ENCODE results near the gene PPARG.
"Not testable (repeated sequence)": the region's sequence is repeated elsewhere in the genome, so short reads cannot be mapped to it uniquely, and the experiment has no call there.

PPARG gene

GRCh38 chr3:12288182-12289129, at the start of gene PPARG:
PPARG (plus strand) TSS chr3:12289070; CDS start chr3:12379712, 90,642 bp downstream.
- DNase-seq: no peak

DNA sequence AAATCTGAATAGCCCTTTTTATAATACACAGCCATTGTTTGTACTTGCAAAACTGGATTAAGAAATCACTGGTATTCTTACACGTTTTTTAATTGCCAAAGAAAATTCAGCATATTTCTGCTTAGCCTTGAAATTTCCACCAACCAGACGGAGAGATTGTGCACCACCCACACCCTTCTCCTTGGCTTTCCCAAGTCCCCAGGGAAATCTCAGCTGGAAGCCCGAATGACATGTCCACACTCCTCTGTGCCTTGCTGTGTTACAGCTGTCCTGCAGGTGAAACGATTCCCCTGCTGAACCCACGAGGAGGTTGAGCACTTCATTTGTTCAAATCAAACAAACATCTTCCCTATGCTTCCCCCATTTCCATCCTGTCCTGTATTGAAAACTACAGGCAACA, 49.6 kb upstream of the PPARG start:
- no peak for DNase-seq

DNA sequence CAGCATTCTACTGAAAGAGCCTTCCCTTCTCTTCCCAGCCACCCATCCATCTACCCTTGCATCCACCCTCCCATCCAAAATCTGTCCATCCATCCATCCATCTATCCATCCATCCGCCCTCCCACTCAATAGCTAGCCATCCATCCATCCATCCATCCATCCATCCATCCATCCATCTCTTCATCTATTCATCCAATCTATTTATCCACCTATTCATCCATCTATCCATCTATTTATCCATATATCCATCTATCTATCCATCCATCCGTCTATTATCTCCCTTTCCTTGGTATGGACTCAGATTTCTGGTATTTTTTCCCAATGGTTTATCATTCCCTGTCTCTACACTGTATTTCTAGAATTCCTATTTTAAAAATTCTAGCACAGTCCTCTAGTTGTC, 46.1 kb upstream of the PPARG start:
- no peak for DNase-seq

DNA sequence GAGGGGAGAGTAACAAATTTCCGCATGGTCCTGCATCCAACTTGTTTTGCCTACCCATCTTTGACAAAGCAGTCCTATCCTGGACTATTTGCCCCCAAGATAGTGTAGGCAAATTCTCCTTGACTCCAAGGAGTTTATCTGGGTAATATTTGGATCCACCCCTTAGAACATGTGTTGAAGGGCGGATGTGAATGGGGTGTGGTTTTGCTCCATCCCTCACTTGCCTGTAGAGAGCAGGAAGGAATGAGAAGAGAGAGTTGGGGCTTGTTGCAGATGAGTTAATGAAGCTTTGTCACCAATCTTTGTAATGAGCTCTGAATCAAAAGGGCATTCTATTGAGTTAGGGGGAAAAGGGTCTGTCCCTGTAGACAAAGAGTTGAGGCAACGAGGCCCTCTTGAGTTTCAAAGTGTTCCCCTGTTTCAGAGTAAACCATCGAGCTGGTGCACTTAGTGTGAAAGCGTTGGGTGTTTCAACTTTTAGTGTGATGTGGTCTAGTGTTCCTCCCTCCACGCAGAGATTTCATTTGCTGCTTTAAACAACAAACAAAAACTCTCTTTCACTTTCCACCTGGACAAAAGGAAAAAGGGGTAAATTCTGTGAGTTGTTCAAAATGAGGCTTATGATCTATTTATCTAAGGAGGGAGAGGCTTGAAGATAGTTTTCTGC, 42.2 kb upstream of the PPARG start:
- DNase-seq: no peak

DNA sequence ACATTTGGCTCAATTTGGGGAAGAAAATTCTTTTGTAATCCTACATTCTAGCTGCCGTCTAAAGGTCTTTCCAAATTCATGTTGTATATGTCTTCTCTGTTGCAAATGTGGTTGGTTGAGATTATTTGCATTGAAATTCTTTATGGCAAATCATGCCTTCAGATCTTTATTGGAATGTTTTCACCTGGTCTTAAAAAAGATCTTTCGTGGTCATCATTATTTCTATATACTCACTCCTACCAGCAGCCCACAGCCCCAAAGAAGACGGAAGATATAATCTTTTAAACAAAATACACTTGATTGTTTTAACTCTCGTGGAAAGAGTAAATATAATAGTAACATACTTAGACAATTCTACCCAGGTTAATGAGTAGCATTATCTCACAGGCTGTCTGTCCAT, 41.5 kb upstream of the PPARG start:
- no peak for DNase-seq

DNA sequence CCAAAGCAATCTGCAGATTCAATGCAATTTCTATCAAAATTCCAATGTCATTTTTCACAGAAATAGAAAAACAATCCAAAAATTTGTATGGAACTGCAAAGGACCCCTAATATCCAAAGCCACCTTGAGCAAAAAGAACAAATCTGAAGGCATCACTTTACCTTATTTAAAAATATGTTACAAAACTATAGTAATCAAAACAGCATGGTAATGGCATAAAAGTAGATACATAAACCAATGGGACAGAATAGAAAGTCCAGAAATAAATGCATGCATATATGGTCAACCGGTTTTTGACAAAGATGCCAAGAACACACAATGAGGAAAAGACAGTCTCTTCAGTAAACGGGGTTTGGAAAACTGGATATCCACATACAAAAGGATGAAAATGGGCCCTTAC, 39.4 kb upstream of the PPARG start:
- no peak for DNase-seq

DNA sequence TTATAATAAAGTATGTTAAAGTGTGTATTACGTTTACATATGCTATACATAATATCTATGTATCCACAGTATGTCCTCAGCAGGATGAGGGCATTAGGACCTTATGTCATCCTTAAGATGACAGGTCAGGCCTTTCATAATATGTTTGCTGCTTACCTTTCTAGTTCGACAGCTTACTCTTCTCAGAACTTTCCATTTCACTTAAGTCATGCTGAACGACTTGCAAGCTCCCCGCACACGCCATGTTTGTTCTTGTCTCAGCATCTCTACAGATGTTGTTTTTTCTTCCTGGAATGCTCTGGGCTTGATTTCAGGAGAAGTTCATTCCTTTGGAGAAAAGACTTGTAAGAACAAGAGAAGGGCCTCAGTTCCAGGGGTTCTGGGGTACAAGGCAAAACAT, 36.0 kb upstream of the PPARG start:
- DNase-seq: no peak

- no peak for DNase-seq
Measured at GRCh38 chr3:12253516-12254343, 35.1 kb upstream of the PPARG start.

DNA sequence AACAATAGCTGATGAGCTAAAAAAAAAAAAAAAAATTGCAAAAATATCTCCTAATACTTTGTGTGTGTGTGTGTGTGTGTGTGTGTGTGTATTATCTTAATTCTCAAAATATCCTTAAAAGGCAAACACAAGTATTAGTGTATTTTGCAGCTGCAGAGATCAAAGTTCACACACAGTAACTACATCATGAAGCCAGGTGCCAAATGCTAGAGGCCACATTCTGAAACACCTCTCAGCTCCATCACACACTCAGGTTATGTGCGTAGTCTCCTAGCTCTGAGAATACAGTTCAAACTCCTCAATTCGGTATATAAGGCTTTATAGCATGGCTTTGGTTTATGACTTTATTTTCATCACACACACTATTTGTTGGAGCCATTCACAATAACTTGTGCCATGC, 33.5 kb upstream of the PPARG start:
- DNase-seq: no peak

DNA sequence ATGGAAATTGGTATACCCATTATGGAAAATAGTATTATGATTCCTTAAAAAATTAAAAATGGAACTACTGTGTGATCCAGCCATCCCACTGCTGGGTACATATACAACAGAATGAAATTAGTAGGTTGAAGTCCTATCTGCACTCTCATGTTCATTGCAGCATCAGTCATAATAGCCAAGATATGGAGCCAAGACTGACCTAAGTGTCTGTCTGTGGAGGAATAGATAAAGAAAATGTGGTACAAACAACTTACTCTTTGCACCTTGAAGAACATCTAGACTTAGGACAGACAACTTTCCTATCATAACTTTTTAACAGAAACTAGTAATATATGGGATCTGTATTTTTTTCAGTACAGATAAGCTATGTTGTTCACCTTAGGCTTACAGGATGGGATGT, 30.0 kb upstream of the PPARG start:
- DNase-seq: no peak

DNA sequence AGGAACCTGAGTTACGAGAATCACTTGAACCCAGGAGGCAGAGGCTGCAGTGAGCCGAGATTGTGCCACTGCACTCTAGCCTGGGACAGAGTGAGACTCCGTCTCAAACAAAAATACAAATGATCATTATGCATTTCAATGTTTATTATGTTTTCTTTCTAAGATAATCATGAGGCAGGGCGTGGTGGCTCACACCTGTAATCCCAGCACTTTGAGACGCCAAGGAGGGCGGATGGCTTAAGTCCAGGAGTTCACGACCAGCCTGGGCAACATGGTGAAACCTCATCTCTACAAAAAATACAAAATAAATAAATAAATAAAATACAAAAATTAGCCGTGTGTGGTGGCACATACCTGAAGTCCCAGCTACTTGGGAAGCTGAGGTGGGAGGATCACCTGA, 26.7 kb upstream of the PPARG start:
- DNase-seq: not testable (repeated sequence)

GRCh38 chr3:12265508-12265907, 23.4 kb upstream of the PPARG start:
- no peak for DNase-seq

- no peak for DNase-seq
Measured at GRCh38 chr3:12266038-12266437, 22.8 kb upstream of the PPARG start.

GRCh38 chr3:12267376-12268030, 21.4 kb upstream of the PPARG start:
- no peak for DNase-seq

GRCh38 chr3:12268049-12268735, 20.7 kb upstream of the PPARG start:
- no peak for DNase-seq

DNA sequence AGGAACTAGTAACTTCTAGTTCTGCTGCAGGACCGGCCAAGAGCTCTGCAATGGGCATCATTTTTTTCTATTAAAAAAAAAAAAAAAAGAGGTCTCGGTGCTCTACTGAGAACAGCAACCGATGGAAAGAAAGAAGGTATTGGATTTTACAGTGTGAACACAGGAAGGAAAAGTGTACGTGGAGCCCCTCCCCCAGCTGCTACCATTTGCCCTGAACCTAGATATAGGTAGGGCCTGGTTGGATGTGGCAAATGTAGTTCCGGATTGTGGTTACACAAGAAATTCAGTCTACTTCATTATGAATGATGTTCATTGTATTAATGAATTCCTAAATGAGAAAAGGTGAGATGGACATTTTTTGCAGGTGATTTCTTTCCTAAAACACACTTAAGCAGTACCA, 17.9 kb upstream of the PPARG start:
- DNase-seq: no peak

DNA sequence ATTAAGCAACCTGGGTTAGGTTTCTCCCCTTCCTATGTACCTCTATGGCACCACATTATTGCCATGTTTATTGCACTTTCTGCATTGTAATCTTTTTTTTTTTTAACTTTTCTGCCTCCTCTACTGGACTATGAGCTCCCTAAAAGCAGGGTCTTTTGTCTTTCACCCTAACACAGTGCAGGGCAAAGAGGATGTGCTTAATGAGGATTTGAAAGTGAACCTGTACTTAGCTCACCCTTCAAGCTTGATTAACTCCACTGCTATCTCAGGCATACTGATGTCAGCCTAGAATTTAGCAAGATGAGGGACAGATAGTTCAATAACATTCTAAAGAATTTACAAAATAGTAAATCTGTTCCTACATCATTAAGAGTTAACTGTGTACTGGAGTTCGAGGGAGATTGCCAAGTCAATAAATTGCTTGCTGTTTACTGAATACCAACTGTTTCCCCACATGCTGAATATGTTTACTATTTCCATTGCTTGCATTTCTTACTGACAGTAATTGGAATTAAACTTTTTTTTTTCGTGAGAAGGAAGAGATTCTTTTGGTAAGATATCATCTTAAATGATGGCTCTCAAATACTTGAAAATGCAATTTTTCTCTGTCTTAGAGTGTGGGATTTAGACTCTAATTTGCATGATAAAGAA, 15.7 kb upstream of the PPARG start:
- no peak for DNase-seq

DNA sequence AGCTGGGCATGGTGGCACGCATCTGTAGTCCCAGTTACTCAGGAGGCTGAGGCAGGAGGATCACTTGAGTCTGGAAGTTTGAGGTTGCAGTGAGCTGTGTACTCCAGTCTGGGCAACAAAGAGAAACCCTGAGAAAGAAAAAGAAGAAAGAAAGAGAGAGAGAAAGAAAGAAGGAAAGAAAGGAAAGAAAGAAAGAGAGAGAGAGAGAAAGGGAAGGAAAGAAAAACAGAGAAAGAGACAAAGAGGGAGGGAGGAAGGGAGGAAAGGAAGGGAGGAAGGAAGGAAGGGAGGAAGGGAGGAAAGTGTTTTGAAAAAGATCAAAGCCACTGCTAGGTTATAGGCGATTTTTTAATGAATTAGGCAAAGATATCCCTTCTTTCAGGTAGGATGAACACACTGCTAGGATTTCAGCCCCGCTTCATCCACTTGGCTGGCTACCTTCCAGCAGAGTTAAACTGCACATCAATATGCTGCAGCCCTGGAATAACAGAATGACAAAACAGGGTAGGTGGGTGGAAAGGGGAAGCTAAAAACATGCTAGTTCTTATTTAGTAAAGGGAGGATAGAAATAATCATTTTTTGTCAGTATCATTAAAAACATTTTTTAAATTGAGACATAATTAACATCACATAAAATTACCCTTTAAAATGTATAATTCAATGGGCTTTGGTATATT, 12.8 kb upstream of the PPARG start:
- no peak for DNase-seq

- not testable (repeated sequence) for DNase-seq
Measured at GRCh38 chr3:12276827-12277226, 12.0 kb upstream of the PPARG start.

GRCh38 chr3:12278566-12278965, 10.3 kb upstream of the PPARG start:
- no peak for DNase-seq
